HepG2 (cell line): Measurements from ENCODE around the gene PLIN5.

Experiments used
- FOXK2 ChIP-seq: fragments of 450-650 bp; IDR thresholded peaks from 2 replicates; pipeline ENCODE4 v1.6.1; 2016
- HOXA7 ChIP-seq: sonication (generic); formaldehyde crosslinking; IDR thresholded peaks from 2 replicates; pipeline ENCODE4 v1.8.1; 2022; ENCODE audit warnings: mild to moderate bottlenecking, missing genetic modification reagents, moderate library complexity
- RAD21 ChIP-seq: fragments of 450-650 bp; formaldehyde crosslinking; IDR thresholded peaks from 2 replicates; pipeline ENCODE4 v1.5.0; 2020; ENCODE audit warnings: mild to moderate bottlenecking
- XRCC5 ChIP-seq: fragments of 200-400 bp; formaldehyde crosslinking; optimal IDR thresholded peaks from 2 replicates; pipeline ENCODE3; 2017; ENCODE audit warnings: mild to moderate bottlenecking, low read length
- ZBTB8A ChIP-seq: sonication (generic); formaldehyde crosslinking; IDR thresholded peaks from 2 replicates; pipeline ENCODE4 v1.4.0; 2020; ENCODE audit warnings: mild to moderate bottlenecking, low read depth, missing genetic modification reagents, borderline replicate concordance
- TF ChIP-seq, protein P1 (sequence below): sonication (generic); formaldehyde crosslinking; IDR thresholded peaks from 2 replicates; pipeline ENCODE4 v1.5.0; 2020; ENCODE audit warnings: mild to moderate bottlenecking, missing genetic modification reagents, moderate library complexity
- TF ChIP-seq, protein P2 (sequence below): sonication (generic); formaldehyde crosslinking; IDR thresholded peaks from 2 replicates; pipeline ENCODE4 v1.8.0; 2022; ENCODE audit warnings: low read depth, missing genetic modification reagents

DNA sequence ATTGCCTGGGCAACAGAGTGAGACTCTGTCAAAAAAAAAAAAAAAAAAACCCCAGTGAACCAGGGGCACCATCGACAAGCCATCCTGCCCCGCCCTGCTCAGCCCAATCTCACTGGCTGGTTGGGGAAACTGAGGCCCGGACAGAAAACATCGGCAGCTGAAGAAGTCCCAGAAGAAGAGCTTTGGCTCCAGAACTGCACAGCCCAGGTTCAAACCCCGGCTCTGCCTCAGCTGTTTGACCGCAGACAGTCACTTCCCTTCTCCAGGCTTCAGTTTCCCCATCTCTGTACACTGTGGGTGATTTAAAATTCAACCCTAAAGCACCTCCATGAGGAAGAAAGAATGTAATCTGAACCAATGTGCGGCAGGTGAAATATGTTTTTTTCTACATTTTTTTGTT lies 33.9 kb upstream of the PLIN5 start:
- TF ChIP-seq, protein P1, sequence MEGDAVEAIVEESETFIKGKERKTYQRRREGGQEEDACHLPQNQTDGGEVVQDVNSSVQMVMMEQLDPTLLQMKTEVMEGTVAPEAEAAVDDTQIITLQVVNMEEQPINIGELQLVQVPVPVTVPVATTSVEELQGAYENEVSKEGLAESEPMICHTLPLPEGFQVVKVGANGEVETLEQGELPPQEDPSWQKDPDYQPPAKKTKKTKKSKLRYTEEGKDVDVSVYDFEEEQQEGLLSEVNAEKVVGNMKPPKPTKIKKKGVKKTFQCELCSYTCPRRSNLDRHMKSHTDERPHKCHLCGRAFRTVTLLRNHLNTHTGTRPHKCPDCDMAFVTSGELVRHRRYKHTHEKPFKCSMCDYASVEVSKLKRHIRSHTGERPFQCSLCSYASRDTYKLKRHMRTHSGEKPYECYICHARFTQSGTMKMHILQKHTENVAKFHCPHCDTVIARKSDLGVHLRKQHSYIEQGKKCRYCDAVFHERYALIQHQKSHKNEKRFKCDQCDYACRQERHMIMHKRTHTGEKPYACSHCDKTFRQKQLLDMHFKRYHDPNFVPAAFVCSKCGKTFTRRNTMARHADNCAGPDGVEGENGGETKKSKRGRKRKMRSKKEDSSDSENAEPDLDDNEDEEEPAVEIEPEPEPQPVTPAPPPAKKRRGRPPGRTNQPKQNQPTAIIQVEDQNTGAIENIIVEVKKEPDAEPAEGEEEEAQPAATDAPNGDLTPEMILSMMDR (CRISPR knock-in tag) = no peak
- TF ChIP-seq RAD21 (CRISPR knock-in tag) = no peak
- no peak for TF ChIP-seq XRCC5
- TF ChIP-seq, protein P2, sequence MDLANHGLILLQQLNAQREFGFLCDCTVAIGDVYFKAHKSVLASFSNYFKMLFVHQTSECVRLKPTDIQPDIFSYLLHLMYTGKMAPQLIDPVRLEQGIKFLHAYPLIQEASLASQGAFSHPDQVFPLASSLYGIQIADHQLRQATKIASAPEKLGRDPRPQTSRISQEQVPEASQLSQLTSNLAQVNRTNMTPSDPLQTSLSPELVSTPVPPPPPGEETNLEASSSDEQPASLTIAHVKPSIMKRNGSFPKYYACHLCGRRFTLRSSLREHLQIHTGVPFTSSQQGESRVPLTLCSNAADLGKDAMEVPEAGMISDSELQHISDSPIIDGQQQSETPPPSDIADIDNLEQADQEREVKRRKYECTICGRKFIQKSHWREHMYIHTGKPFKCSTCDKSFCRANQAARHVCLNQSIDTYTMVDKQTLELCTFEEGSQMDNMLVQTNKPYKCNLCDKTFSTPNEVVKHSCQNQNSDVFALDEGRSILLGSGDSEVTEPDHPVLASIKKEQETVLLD (CRISPR knock-in tag) = no peak
- TF ChIP-seq HOXA7 (CRISPR knock-in tag) = no peak
- no peak for TF ChIP-seq ZBTB8A (CRISPR knock-in tag)
- TF ChIP-seq FOXK2 = no peak
